DLD1 (cell line): ENCODE data around the gene PPARG.
"Not testable (repeated sequence)": the region's sequence is repeated elsewhere in the genome, so short reads cannot be mapped to it uniquely, and the experiment has no call there.

Source experiments
- in situ Hi-C: cut with HindIII; loops from 2 replicates; pipeline ENCODE4 v1.10.0; 2017; ENCODE audit warnings: low sequenced_read_pairs

PPARG gene

GRCh38 chr3:12477256-12477655 lies 188.4 kb downstream of the PPARG start:
- in situ Hi-C loops: no loop called here

- in situ Hi-C loops: no loop called here
Observed at GRCh38 chr3:12478326-12478725, 189.5 kb downstream of the PPARG start.

- in situ Hi-C loops: not testable (repeated sequence)
Observed at GRCh38 chr3:12479198-12479597, 190.3 kb downstream of the PPARG start.

- in situ Hi-C loops: no loop called here
Observed at GRCh38 chr3:12479919-12480427, 191.1 kb downstream of the PPARG start.

- in situ Hi-C loops: no loop called here
Observed at GRCh38 chr3:12483410-12483809, 194.5 kb downstream of the PPARG start.

GRCh38 chr3:12483872-12484197 lies 195.0 kb downstream of the PPARG start:
- in situ Hi-C loops: no loop called here
